HG02885 (cell line): ENCODE results near the gene CCDC188.

Source experiments
- ATAC-seq: cut with Tn5 transposase; IDR thresholded peaks from one replicate; pipeline ENCODE4 v1.9.1; 2021; ENCODE audit warnings: mild to moderate bottlenecking; ENCODE audit not compliant: unreplicated experiment, poor library complexity

The CCDC188 gene

GRCh38 chr22:20150381-20151275 is at the start of gene CCDC188:
Gene CCDC188, minus strand, starts transcription at chr22:20151055. Its CDS starts 69 bp downstream, at chr22:20150986.
- no peak for ATAC-seq

DNA sequence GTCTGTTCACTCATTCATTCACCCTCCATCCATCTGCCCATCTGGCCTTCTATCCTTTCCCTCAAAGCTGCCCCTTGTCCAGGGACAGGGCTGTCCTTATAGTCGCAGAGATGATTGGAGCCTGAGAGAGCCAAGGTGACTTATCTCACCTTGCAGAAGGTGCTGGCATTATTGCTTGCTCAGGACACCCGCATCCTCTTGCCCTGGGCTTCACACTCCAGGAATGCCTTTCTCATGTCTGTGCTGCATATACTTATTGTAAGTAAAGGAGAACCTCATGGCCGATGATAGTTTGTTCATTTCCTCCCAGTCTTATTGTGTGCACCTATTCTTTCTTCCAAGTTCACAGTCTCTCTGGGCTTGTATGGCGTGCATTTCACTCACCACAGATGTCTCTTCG is 49.1 kb upstream of the CCDC188 start:
- no peak for ATAC-seq

- no peak for ATAC-seq
Observed at GRCh38 chr22:20199413-20199842, 48.6 kb upstream of the CCDC188 start.

DNA sequence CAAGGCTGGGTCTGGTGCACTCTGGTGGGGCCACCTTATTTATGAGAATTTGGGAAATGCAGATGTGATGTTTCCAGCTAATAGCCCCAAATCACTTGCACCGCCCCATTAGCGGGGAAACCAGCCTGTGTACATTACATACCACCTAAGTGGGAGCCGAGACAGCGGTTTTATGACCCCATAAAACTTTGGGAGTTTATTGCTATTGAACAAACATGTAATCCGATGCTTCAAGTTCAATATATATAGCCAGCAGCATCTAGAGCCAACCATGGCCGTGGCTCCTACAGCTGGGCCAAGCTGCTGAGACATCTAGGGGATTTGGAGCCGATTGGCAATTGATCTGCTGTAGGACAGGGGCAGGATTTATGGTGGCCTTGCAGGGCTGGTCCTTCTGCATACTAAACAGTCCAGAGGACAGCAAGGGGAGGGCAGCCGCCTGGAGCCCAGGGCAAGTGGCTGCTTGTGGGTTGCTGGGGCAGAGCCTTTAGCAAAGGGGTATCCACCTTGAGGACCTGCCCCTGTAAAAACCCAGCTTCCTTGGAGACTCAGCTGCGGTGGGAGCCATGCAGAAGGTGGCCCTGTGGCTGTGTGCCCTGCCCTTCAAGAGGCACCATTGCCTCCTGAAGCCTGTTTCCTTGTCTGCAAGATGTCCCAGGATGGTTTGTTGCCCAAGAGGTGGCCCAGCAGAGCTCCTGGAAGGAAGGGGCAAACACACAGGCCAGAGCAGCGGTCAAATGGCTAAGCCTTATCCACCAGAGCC is 47.9 kb upstream of the CCDC188 start:
- ATAC-seq: no peak

DNA sequence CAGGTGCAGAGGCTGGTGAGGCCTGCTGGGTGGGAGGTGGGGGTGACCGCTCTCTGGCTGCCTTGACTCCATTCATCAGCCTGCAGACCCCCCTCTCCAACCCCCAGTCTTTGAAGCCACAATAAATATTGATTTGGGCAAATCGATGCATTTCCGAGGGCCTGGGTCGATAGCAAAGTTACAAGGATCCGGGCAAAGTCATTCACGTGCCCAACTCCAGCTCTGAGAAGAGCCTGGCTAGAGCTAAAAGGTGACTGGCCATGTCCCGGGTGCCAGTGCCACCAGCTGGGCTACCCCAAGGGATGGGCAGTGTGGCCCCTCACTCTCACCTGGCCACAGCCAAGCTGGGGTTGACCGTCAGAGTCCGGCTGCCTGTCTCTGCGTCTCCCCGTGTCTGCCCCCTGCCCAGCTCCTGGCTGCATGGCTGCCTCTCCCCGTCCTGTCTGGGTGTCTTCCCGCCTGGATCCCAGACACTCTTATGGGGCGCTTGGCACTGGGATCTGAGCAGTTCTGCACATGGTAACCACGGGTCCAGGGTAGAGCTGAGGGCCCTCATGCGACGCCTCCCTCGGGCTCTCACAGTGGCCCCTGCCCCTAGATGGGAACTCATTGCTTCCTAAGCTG is 46.7 kb upstream of the CCDC188 start:
- no peak for ATAC-seq

DNA sequence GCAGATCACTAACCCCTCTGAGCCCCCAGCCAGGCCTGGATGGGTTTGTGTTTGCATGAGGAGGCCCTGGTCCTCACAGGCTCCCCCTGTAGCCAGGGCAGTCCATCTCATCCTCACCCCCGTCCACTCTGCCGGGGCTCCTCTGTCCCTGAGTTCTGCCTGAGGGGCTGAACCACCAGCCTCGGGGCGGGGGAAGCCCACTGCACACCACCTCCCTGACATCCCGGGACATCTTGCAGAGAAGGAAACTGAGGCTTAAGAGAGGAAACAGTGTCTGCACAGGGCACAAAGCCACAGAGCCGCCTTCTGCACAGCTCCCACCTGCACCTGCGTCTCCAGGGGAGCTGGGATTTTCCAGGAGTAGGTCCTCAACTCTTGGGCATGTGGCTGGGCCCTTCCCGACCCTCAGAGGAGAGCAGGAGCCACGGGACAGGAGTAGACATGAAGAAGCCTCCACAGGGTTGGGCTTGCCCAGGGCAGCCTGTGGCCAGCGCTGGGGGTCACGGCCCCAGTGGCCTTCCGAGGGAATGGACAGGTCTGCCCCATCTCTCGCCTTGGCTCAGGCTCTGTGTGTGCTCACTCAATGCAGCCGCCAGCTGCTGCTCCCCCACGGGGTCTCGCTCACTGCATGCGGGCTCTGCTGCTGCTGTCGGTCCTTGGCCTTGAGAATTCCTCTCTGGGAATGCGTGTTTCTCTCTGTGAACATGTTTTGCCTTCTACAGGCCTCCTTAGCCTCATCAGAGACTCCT is 45.4 kb upstream of the CCDC188 start:
- ATAC-seq: no peak

DNA sequence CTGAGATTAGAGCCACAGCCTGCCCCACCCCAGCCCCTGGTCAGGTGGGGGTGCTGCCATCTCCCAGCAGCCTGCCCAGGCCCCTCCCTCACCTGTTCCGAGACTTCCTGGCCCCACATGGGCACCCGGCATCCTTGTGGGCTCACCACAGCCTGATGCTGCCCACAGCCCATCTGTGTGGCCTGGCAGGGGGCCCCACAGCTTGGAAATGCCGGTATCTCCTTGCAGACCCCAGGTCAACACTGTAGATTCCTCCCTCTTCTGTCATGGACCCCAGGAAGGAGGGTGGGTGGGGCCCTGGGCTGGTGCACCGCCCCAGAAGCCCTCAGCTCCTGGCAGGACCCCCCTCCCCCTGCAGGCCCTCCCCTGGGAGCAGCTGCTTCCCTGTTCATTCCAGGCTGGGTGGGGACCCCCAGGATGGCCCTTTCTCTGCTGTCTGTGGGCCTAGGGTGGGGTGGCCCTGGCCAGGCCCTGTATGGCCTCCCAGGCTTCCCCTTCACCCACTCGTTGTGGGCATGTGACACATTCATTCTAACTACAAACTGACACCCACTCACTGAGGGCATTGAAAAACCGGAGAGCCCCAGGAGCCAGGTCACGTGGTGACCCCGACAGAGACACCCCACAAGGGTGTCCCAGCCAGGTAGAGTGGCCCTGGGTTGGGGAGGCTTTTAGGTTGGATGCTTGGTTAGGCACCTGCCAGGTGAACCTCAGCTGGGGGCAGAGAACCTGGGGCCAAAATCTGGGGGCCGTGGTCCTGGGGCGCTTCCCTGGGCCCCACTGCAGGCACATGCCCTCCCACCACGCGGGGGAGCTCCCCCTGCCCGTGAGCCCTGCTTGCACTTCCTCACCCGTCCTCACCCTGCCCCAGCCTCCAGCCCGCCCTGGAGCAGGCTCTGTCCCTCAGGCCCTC is 44.1 kb upstream of the CCDC188 start:
- ATAC-seq: no peak

DNA sequence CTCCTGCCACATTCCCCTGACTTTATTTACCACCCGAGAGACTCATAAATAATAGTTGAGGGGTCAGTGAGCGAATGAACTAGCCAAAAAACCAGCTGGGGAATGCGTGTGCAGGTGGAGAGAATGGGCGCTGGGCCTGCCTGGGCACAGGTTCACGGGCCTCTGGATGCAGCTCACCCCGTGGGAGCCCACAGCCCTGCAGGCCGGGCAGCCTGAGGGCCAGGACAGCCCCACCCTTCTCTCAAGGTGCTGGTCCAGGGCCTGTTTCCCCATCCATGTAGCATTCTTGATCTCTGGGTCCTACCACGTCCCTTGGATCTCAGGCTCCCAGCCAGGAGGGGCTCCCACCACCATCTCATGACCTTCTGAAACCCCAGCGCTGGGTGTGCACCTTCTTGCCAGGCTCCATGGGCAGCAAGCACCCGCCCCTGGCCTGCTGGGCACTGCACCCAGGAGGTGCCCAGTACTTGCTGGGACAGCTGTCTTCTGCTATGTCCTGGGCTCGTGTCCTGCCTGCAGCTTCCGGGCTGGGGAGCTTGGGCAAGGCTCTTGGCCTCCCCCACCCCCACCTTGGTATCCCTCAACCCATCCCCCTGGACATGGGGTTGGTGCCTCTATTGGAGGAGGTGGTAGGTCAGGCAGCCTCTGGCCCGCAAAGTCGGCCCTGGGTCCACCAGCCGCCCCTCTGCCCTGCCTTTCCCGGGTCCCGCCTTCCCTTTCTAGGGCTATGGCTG is 43.1 kb upstream of the CCDC188 start:
- ATAC-seq: no peak

GRCh38 chr22:20192972-20193760 is 42.3 kb upstream of the CCDC188 start:
- no peak for ATAC-seq

DNA sequence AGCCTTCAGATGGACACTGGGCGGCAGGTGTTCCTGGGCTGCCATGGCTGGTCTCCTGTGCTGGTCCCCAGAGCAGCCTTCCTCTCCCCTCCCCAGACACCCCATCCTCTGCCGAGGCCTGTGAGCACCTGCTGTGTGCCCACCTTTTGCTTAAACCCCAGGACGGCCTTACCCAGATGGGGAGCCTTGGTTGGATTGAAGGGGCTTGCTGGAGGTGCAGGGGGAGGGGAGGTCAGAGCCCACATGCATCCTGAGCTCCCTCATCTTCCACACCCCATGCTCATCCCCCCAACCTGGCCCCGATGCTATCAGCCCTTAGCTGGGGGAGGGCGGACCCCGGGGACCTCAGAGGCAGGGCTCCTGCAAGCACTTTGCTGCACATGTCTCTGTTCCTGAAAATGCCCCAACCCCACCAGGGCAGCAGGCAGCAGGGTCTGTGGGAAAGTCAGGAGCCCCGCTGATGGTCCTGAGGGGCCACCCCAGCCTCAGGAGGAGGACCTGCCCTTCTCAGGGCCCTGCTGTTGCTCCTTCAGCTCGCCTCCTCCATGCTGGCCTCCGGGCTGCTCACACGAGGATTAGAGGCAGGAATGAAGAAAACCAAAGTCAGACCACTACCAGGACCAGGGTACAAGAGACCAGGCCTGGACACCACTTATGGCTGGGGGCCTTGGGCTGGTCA is 41.6 kb upstream of the CCDC188 start:
- no peak for ATAC-seq

- ATAC-seq: no peak
Observed at GRCh38 chr22:20191803-20192202, 40.9 kb upstream of the CCDC188 start.

- ATAC-seq: no peak
Observed at GRCh38 chr22:20191000-20191515, 40.2 kb upstream of the CCDC188 start.

- no peak for ATAC-seq
Observed at GRCh38 chr22:20188567-20188877, 37.7 kb upstream of the CCDC188 start.

DNA sequence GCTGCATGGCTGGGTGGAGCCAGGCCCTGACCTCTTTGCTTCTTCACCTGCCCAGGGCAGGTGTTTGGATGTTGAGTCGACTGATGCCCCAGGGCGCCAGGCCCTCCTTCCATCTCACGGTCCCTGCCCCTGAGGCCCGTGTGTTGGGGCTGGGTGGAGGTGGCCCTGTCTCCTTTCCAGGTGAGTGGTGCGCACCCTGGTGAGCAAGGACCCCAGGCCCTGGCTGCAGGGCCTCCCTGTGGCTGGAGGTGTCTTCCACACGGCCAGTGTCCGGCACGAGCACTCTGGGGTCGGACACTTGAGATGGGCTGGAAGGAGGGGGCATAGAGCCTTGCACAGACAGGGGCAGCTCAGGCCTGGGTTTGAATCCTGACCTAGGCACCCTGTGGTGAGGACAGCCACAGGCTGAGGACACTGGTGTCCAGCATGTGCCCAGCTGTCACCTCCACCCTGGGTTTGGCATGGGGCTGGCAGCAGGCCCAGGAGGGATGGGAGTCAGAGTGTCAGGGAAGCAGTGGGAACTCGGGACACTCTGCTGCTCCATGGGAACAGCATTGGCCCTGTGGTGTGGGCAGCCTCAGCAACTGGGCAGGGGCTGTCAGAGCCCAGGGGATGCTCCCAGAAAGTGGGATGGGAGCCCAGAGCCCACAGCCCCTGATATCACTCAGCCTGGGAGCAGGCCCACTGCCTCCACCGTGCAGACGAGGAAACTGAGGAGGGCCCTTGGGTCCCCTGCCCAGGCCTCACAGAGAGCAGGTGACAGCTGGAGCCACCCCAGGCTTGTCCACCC is 37.1 kb upstream of the CCDC188 start:
- no peak for ATAC-seq

GRCh38 chr22:20186871-20187546 is 36.2 kb upstream of the CCDC188 start:
- ATAC-seq: no peak
